Astrocyte (in vitro differentiated cells and primary cell): Measurements from ENCODE around the gene TBC1D12. TPM values are rescaled to one million over a fixed set of nuclear protein-coding genes. Genes with fewer than 3 reads are reported as not detected.

ENCODE experiments used
- DNase-seq: peaks from one replicate; pipeline ENCODE4 v3.0.0-alpha.2; 2010; ENCODE audit warnings: low read depth
- FAIRE-seq: peaks from 2 replicates; lab custom pipeline; 2011; peaks lifted over from hg19 to GRCh38; lab: Jason Lieb, UNC
- H2AFZ ChIP-seq: 2 replicates; pipeline ENCODE4 v1.6.0; 2012; ENCODE audit warnings: low read depth, low read length, inconsistent platforms
- H3K27ac ChIP-seq: 2 replicates; pipeline ENCODE4 v1.5.1; 2011; ENCODE audit warnings: low read depth, low read length, inconsistent platforms
- H3K27me3 ChIP-seq: 2 replicates; pipeline ENCODE4 v1.6.0; 2011; ENCODE audit warnings: low read length, inconsistent platforms; ENCODE audit not compliant: insufficient read depth
- H3K36me3 ChIP-seq: 2 replicates; pipeline ENCODE4 v1.5.1; 2011; ENCODE audit warnings: low read length, inconsistent platforms; ENCODE audit not compliant: insufficient read depth
- H3K4me1 ChIP-seq: 2 replicates; pipeline ENCODE4 v1.5.1; 2011; ENCODE audit warnings: low read length, inconsistent platforms; ENCODE audit not compliant: insufficient read depth
- H3K4me2 ChIP-seq: 2 replicates; pipeline ENCODE4 v1.6.0; 2012; ENCODE audit warnings: low read length, inconsistent platforms
- H3K4me3 ChIP-seq: 2 replicates; pipeline ENCODE4 v1.5.1; 2011; ENCODE audit warnings: low read depth, mild to moderate bottlenecking, low read length, inconsistent platforms; ENCODE audit not compliant: insufficient read depth
- H3K79me2 ChIP-seq: 2 replicates; pipeline ENCODE4 v1.6.0; 2012; ENCODE audit warnings: mild to moderate bottlenecking, low read length, inconsistent platforms; ENCODE audit not compliant: insufficient read depth
- H3K9ac ChIP-seq: 2 replicates; pipeline ENCODE4 v1.6.0; 2012; ENCODE audit warnings: mild to moderate bottlenecking, low read length, inconsistent platforms
- H3K9me3 ChIP-seq: 2 replicates; pipeline ENCODE4 v1.5.1; 2012; ENCODE audit warnings: low read depth, mild to moderate bottlenecking, low read length, inconsistent platforms; ENCODE audit not compliant: insufficient read depth
- H4K20me1 ChIP-seq: 2 replicates; pipeline ENCODE4 v1.6.0; 2012; ENCODE audit warnings: low read length, inconsistent platforms; ENCODE audit not compliant: insufficient read depth
- H3K27ac Mint-ChIP-seq: one replicate; pipeline ENCODE4 v1.8.0; 2021; ENCODE audit warnings: mild to moderate bottlenecking, mixed read lengths; ENCODE audit not compliant: unreplicated experiment
- H3K27me3 Mint-ChIP-seq: one replicate; pipeline ENCODE4 v1.8.0; 2021; ENCODE audit warnings: low read depth, mixed read lengths; ENCODE audit not compliant: unreplicated experiment
- H3K36me3 Mint-ChIP-seq: one replicate; pipeline ENCODE4 v1.8.0; 2021; ENCODE audit warnings: low read depth, mixed read lengths; ENCODE audit not compliant: unreplicated experiment
- H3K4me1 Mint-ChIP-seq: one replicate; pipeline ENCODE4 v1.8.0; 2021; ENCODE audit warnings: low read depth, mixed read lengths; ENCODE audit not compliant: unreplicated experiment
- H3K4me3 Mint-ChIP-seq: one replicate; pipeline ENCODE4 v1.8.0; 2021; ENCODE audit warnings: mild to moderate bottlenecking, moderate library complexity, mixed read lengths; ENCODE audit not compliant: unreplicated experiment
- H3K9me3 Mint-ChIP-seq: one replicate; pipeline ENCODE4 v1.8.0; 2021; ENCODE audit warnings: mild to moderate bottlenecking, mixed read lengths; ENCODE audit not compliant: unreplicated experiment
- CTCF ChIP-seq: IDR thresholded peaks from 2 replicates; pipeline ENCODE4 v1.5.1; 2011; ENCODE audit warnings: low read depth, mild to moderate bottlenecking, inconsistent platforms, low read length, moderate library complexity; ENCODE audit not compliant: insufficient read depth
- EZH2 ChIP-seq: IDR thresholded peaks from 2 replicates; pipeline ENCODE4 v1.6.1; 2012; ENCODE audit warnings: mild to moderate bottlenecking, low read length, inconsistent platforms; ENCODE audit not compliant: insufficient read depth
- total RNA-seq: library from RNA; stranded (reverse); gene quantifications from 2 replicates; pipeline ENCODE4 v1.2.1, GENCODE V29; 2021

Gene TBC1D12
- total RNA-seq, 1 donor from 2014 or later, result 7.6 TPM

- Histone ChIP-seq H3K4me1 (no peaks in the 10 kb centered on the region), H3K4me2 (no peak overlapping the region), H4K20me1 (peaks cover 17% of the 10 kb centered on the region), H3K27ac (no peak overlapping the region), H3K36me3 (no peaks in the 10 kb centered on the region), H2AFZ (no peak overlapping the region), H3K9ac (no peak overlapping the region), H3K27me3 (no peaks in the 10 kb centered on the region), H3K9me3 (no peaks in the 10 kb centered on the region), H3K4me3 (no peak overlapping the region), H3K79me2 (no peaks in the 10 kb centered on the region)
- no peaks in the 10 kb centered on the region for H3K27me3 Mint-ChIP-seq
- H3K4me1 Mint-ChIP-seq, result peaks cover 9% of the 10 kb centered on the region
- no peak overlapping the region for H3K4me3 Mint-ChIP-seq
- no peak for TF ChIP-seq CTCF
- TF ChIP-seq EZH2, result no peak
- no peaks in the 10 kb centered on the region for H3K36me3 Mint-ChIP-seq
- no peak overlapping the region for H3K27ac Mint-ChIP-seq
- H3K9me3 Mint-ChIP-seq, result no peaks in the 10 kb centered on the region
- DNase-seq, result no peak
- FAIRE-seq, result no peak
Observed at GRCh38 chr10:94493463-94493862, 91.1 kb downstream of the TBC1D12 start.

- H3K9me3 Mint-ChIP-seq, result no peaks in the 10 kb centered on the region
Observed at GRCh38 chr10:94496010-94496409, 93.7 kb downstream of the TBC1D12 start.

More at GRCh38 chr10:94496010-94496409, 93.7 kb downstream of the TBC1D12 start:
- FAIRE-seq, result no peak
- H2AFZ ChIP-seq, result no peak overlapping the region
- Mint-ChIP-seq H3K4me3 (no peak overlapping the region), H3K27me3 (no peaks in the 10 kb centered on the region), H3K36me3 (no peaks in the 10 kb centered on the region), H3K4me1 (peaks cover 5% of the 10 kb centered on the region), H3K27ac (no peak overlapping the region)
- TF ChIP-seq CTCF (no peak), EZH2 (no peak)
- DNase-seq, result peak; percentile 4
- no peak overlapping the region for H3K4me3 ChIP-seq
- H3K9ac ChIP-seq, result no peak overlapping the region
- no peaks in the 10 kb centered on the region for H4K20me1 ChIP-seq
- H3K27ac ChIP-seq, result no peak overlapping the region
- no peaks in the 10 kb centered on the region for H3K4me1 ChIP-seq
- H3K27me3 ChIP-seq, result no peaks in the 10 kb centered on the region
- H3K9me3 ChIP-seq, result no peaks in the 10 kb centered on the region
- H3K36me3 ChIP-seq, result no peaks in the 10 kb centered on the region
- peak overlapping the region; percentile 33 for H3K4me2 ChIP-seq
- no peaks in the 10 kb centered on the region for H3K79me2 ChIP-seq
